Measurements from ENCODE around the gene GSC. TPM values are rescaled to one million over a fixed set of nuclear protein-coding genes. Genes with fewer than 3 reads are reported as not detected.
A peak's percentile ranks its signal among the peaks of the same experiment; 100 is the strongest.

The GSC gene
- total RNA-seq, 4 donors from 2014 or later: 1.1 to 6.9 (median 3.2) TPM

- Histone ChIP-seq H3K9me3 (no peaks in the 10 kb centered on the region), H3K4me3 (no peak overlapping the region), H3K27me3 (peaks cover 8 to 23% (median 13%) of the 10 kb centered on the region in 3 donors), H3K4me1 (peaks cover 0 to 11% of the 10 kb centered on the region in 2 donors), H3K36me3 (no peaks in the 10 kb centered on the region), H3K27ac (peak overlapping the region; percentile 55 to 70 (median 66))
- DNase-seq (peak; percentile 62 to 76), ATAC-seq (peak; percentile 86 to 89)
- intact Hi-C loops (cut with DNase I; ENCODE audit: low total_unique reads) (no loop called here), in situ Hi-C loops (cut with MboI; ENCODE audit: low sequenced_read_pairs in 4 of 4) (no loop called here)
- TF ChIP-seq POLR2A (IDR thresholded peaks at IDR 0.05): no peak
- no peak for TF ChIP-seq CTCF (IDR thresholded peaks at IDR 0.05 in 4 of 5, conservative IDR thresholded peaks at IDR 0.05 in 1 of 5)
Measured at GRCh38 chr14:94761348-94761996, 8.4 kb downstream of the GSC start.

DNA sequence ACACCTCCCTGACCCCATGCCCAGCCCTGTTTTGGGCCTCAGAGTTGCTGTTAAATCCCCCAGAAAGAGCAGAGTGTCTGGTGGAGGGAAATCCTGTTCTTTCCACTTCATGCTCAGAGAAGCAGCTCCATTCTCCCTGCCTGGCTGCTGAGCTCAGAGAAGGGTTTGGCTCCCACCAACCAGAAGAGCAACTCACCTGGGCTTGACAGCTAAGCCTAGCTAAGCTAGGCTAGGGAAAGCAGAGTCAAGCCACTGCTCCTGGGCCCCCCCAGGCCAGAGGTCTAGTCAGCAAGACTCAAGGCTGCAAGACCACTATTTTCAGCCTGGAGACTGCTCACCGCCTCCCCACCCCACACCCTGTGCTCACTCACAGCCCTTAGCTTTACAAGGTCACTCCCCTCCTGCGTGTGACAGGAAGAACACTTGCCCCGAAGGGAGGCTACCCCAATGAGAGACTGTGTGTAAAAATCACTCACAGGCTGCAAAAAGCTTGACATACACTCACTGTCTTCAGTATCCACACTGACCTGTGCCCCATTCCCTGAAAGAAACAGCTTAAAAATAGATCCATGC lies 13.5 kb downstream of the GSC start:
- no peaks in the 10 kb centered on the region for H3K9me3 ChIP-seq
- intact Hi-C loops (cut with DNase I; ENCODE audit: low total_unique reads) (no loop called here), in situ Hi-C loops (cut with MboI; ENCODE audit: low sequenced_read_pairs in 4 of 4) (no loop called here)
- H3K27ac ChIP-seq: peak overlapping the region in 2 of 4 donors; percentile 18 to 27
- H3K36me3 ChIP-seq: no peaks in the 10 kb centered on the region
- no peak for TF ChIP-seq POLR2A (IDR thresholded peaks at IDR 0.05)
- no peak for TF ChIP-seq CTCF (IDR thresholded peaks at IDR 0.05 in 4 of 5, conservative IDR thresholded peaks at IDR 0.05 in 1 of 5)
- peaks cover 0 to 9% (median 6%) of the 10 kb centered on the region in 3 donors for H3K27me3 ChIP-seq
- ATAC-seq (no peak), DNase-seq (no peak)
- H3K4me3 ChIP-seq: no peak overlapping the region
- H3K4me1 ChIP-seq: peaks cover 0 to 11% of the 10 kb centered on the region in 2 donors

DNA sequence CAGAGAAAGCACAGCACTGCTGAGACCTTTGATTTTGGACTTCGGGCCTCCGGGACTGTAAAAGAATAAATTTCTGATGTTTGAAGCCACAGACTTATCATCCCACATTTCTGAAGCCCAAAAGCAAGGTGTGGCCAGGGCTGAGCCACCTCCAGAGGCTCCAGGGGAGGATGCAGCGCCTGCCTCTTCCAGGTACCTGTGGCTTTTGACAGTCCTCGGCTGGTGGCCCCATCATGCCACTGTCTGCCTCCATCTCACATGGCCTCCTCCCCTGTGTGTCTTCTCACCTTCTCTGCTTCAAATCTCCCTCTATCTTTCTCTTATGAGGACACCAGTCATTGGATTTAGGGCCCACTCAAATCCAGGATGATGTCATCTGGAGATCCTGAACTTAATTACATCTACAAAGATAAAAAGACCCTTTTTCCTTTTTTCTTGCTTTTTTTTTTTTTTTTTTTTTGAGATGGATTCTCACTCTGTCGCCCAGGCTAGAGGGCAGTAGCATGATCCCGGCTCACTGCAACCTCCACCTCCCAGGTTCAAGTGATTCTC lies 15.4 kb downstream of the GSC start:
- Histone ChIP-seq H3K36me3 (no peaks in the 10 kb centered on the region), H3K9me3 (no peaks in the 10 kb centered on the region), H3K27ac (peak overlapping the region in 3 of 4 donors; percentile 58 to 66 (median 65)), H3K4me3 (no peak overlapping the region), H3K27me3 (peaks cover 0 to 4% (median 0%) of the 10 kb centered on the region in 3 donors), H3K4me1 (no peaks in the 10 kb centered on the region)
- in situ Hi-C loops (cut with MboI; ENCODE audit: low sequenced_read_pairs in 4 of 4): no loop called here
- intact Hi-C loops (cut with DNase I; ENCODE audit: low total_unique reads): no loop called here
- no peak for DNase-seq
- ATAC-seq: no peak
- TF ChIP-seq CTCF (IDR thresholded peaks at IDR 0.05 in 4 of 5, conservative IDR thresholded peaks at IDR 0.05 in 1 of 5) (no peak), POLR2A (IDR thresholded peaks at IDR 0.05) (no peak)

DNA sequence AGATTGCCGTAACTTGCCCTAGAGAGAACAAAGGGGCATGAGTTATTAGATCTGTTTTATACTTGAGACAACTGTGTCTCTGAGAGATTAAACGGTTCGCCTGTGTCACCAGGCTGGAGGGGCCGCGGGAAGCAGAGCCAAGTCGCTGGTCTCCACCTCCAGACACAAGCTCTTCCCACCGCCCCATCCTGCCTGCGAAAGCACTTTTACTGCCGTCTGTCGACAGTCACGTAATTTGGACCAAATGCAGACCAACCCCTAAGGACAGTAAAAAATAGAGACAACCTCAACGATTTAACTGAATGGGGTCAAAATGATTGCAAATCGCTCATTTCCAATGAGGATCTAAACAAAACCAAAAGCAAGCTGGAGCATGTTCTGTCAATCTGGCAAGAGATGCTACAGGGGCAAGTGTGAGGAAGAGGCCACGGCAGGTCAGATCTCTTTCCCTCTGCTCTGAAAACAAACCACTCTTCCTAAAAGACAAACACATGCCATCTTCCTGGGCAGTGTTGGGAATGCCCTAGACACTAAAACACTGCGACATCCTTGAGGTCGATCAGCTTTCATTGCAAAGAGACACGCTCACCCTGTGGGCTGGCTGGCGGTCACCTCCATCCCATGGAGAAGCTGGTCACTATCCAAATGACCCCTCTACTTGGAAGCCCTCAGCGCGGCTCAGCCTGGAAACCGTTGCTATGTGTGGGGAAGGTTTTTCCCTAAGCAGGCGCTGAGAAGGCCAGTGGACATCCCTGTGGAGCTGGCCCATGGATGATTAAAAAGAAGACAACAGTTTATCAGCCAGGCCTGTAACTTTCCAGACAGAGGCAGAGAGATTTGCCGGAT lies 17.1 kb downstream of the GSC start:
- ATAC-seq: peak; percentile 44 to 46
- Histone ChIP-seq H3K27ac (peak overlapping the region; percentile 55 to 66 (median 62)), H3K36me3 (no peaks in the 10 kb centered on the region), H3K27me3 (peaks cover 0 to 4% (median 0%) of the 10 kb centered on the region in 3 donors), H3K4me1 (no peaks in the 10 kb centered on the region), H3K4me3 (peak overlapping the region in 1 of 4 donors; percentile 5), H3K9me3 (no peaks in the 10 kb centered on the region)
- intact Hi-C loops (cut with DNase I; ENCODE audit: low total_unique reads): no loop called here
- in situ Hi-C loops (cut with MboI; ENCODE audit: low sequenced_read_pairs in 4 of 4): no loop called here
- peak in 1 of 2 donors; percentile 14 for DNase-seq
- TF ChIP-seq POLR2A (IDR thresholded peaks at IDR 0.05): no peak

Data from gastrocnemius medialis (tissue), 4 donors.